GM18520 (cell line): ENCODE results near the gene XPO4.
"Not testable (repeated sequence)": the region's sequence is repeated elsewhere in the genome, so short reads cannot be mapped to it uniquely, and the experiment has no call there.

Experiments used
- ATAC-seq: cut with Tn5 transposase; IDR thresholded peaks from one replicate; pipeline ENCODE4 v1.9.1; 2021; ENCODE audit not compliant: unreplicated experiment

XPO4 gene

GRCh38 chr13:20891768-20892167 is 10.8 kb downstream of the XPO4 start:
- no peak for ATAC-seq

- ATAC-seq: no peak
These were observed 11.5 kb downstream of the XPO4 start for GRCh38 chr13:20891034-20891433.

GRCh38 chr13:20890540-20890939 is 12.0 kb downstream of the XPO4 start:
- ATAC-seq: not testable (repeated sequence)

GRCh38 chr13:20882206-20882605 is 20.3 kb downstream of the XPO4 start:
- ATAC-seq: no peak

GRCh38 chr13:20877902-20878301 is 24.6 kb downstream of the XPO4 start:
- no peak for ATAC-seq

- not testable (repeated sequence) for ATAC-seq
These were observed 25.7 kb downstream of the XPO4 start for GRCh38 chr13:20876802-20877201.

- ATAC-seq: not testable (repeated sequence)
These were observed 28.1 kb downstream of the XPO4 start for GRCh38 chr13:20874439-20874838.

GRCh38 chr13:20873348-20873747 is 29.2 kb downstream of the XPO4 start:
- ATAC-seq: no peak

- no peak for ATAC-seq
These were observed 31.7 kb downstream of the XPO4 start for GRCh38 chr13:20870829-20871228.

GRCh38 chr13:20869540-20869939 is 33.0 kb downstream of the XPO4 start:
- ATAC-seq: no peak

- no peak for ATAC-seq
These were observed 35.1 kb downstream of the XPO4 start for GRCh38 chr13:20867408-20867807.

- ATAC-seq: not testable (repeated sequence)
These were observed 40.9 kb downstream of the XPO4 start for GRCh38 chr13:20861666-20862065.

- no peak for ATAC-seq
These were observed 41.7 kb downstream of the XPO4 start for GRCh38 chr13:20860844-20861243.

GRCh38 chr13:20856650-20857049 is 45.9 kb downstream of the XPO4 start:
- ATAC-seq: no peak

GRCh38 chr13:20851844-20852402 is 50.6 kb downstream of the XPO4 start:
- no peak for ATAC-seq

- ATAC-seq: no peak
These were observed 53.6 kb downstream of the XPO4 start for GRCh38 chr13:20848944-20849343.

GRCh38 chr13:20848203-20848602 is 54.3 kb downstream of the XPO4 start:
- no peak for ATAC-seq

GRCh38 chr13:20847296-20847695 is 55.2 kb downstream of the XPO4 start:
- no peak for ATAC-seq

GRCh38 chr13:20843166-20843565 is 59.4 kb downstream of the XPO4 start:
- no peak for ATAC-seq

- no peak for ATAC-seq
These were observed 62.0 kb downstream of the XPO4 start for GRCh38 chr13:20840568-20840967.

- ATAC-seq: no peak
These were observed 68.5 kb downstream of the XPO4 start for GRCh38 chr13:20833900-20834679.

GRCh38 chr13:20832861-20833260 is 69.7 kb downstream of the XPO4 start:
- no peak for ATAC-seq

- no peak for ATAC-seq
These were observed 70.6 kb downstream of the XPO4 start for GRCh38 chr13:20831933-20832332.
